ENCODE data around the gene MRPL9. TPM values are rescaled to one million over a fixed set of nuclear protein-coding genes. Genes with fewer than 3 reads are reported as not detected.

MRPL9 gene
- total and polyA plus RNA-seq, 10 of the 15 experiments (the other 5 are each of a cell fraction or from before 2014, with no cell fraction given) = 35.7 to 161 (median 110) TPM

- TF ChIP-seq PRDM15 (CRISPR knock-in tag; IDR thresholded peaks at IDR 0.05) (no peak), STAT3 (IDR thresholded peaks at IDR 0.05; ENCODE audit: low read depth, low read length) (no peak)
These were observed 46.8 kb upstream of the MRPL9 start (continued) for GRCh38 chr1:151809985-151810556.

- Histone ChIP-seq H3K4me3 (no peak overlapping the region), H3K4me2 (ENCODE audit: control insufficient read depth, insufficient read depth) (no peak overlapping the region), H3K27me3 (replicated peaks in 1 of 2; ENCODE audit: control insufficient read depth in 2 of 2, insufficient read depth in 2 of 2, low read length in 1 of 2) (peaks cover 0 to 3% of the 10 kb centered on the region in 2 experiments; a peak in 2 of 4 replicates), H2AFZ (ENCODE audit: control insufficient read depth, low read depth, low read length) (no peak overlapping the region), H3K4me1 (ENCODE audit: control insufficient read depth, insufficient read depth, low read length) (peaks cover 2% of the 10 kb centered on the region; the same call in 1 of the 2 replicates), H3K9ac (ENCODE audit: control insufficient read depth, insufficient read depth, low read length) (no peak overlapping the region), H4K20me1 (ENCODE audit: control insufficient read depth, insufficient read depth) (no peaks in the 10 kb centered on the region), H3K79me2 (ENCODE audit: control insufficient read depth, insufficient read depth, low read length) (no peaks in the 10 kb centered on the region), H3K9me3 (replicated peaks; ENCODE audit: control insufficient read depth, insufficient read depth, low read length) (no peaks in the 10 kb centered on the region), H3K36me3 (ENCODE audit: control insufficient read depth in 2 of 2, insufficient read depth in 2 of 2, low read length in 1 of 2) (no peaks in the 10 kb centered on the region), H3K27ac (ENCODE audit: control insufficient read depth, insufficient read depth) (no peak overlapping the region)
- WGBS (ENCODE audit: insufficient coverage, insufficient replicate concordance, low lambda C conversion rate, missing lambda C conversion rate) = 31% methylated on average over 8 of the region's 8 CpGs
- ATAC-seq (no peak), FAIRE-seq (no peak), DNase-seq (ENCODE audit: low read depth, low spot score) (no peak)
- ChIA-PET RAD21 (ENCODE audit: unreplicated experiment) (no interaction called here), CTCF (interaction anchor here (1.2 kb wide), 1 partner anchor 29 kb away, joined by 3 read pairs; no protein-coding TSS in a partner anchor), SMC1A (ENCODE audit: uncharacterized antibody, unreplicated experiment) (no interaction called here), POLR2A (no interaction called here)
- no peak for TF ChIP-seq TCF12 (IDR thresholded peaks at IDR 0.05; ENCODE audit: low read depth, low read length)
- no peak for TF ChIP-seq EZH2 (IDR thresholded peaks at IDR 0.05; ENCODE audit: borderline replicate concordance, control insufficient read depth, low read depth, low read length)
- no TSS peak for BruUV-seq (replicated peaks)
- in situ Hi-C loops (cut with MboI) = no loop called here
- intact Hi-C loops (cut with micrococcal nuclease; ENCODE audit: unreplicated experiment) = no loop called here
These were observed 46.1 kb upstream of the MRPL9 start for GRCh38 chr1:151809290-151809984.

Data from GM12878 (cell line).